HepG2 (cell line): ENCODE data around the gene ACACA. TPM values are rescaled to one million over a fixed set of nuclear protein-coding genes. Genes with fewer than 3 reads are reported as not detected.

Experiments
- ATAC-seq: fragments of 200-7000 bp; cut with Tn5 transposase; 3 replicates; pipeline ENCODE4 v1.9.1; 2020; ENCODE audit warnings: mild to moderate bottlenecking, moderate library complexity
- BruUV-seq: library from RNA; stranded (reverse); fragments of 400-500 nt; replicated peaks from 2 replicates; lab custom pipeline; 2021; lab: Mats Ljungman, UMichigan
- CTCF ChIA-PET: fragments of 300-600 bp; formaldehyde crosslinking; extraction: SDS; loops from one replicate; lab custom pipeline; 2021; ENCODE audit warnings: low total read pairs, inconsistent platforms, low intra/inter-chr PET ratio; lab: Yijun Ruan, JAX
- POLR2A ChIA-PET: fragments of 350-600 bp; sonication (Branson Sonifier 250); formaldehyde crosslinking; loops from one replicate; lab custom pipeline; 2020; ENCODE audit warnings: antibody characterized with exemption, inconsistent platforms; lab: Yijun Ruan, JAX
- DNase-seq: peaks from one replicate; pipeline ENCODE4 v3.0.0-alpha.2; 2015; ENCODE audit warnings: low spot score
- FAIRE-seq: peaks from 3 replicates; lab custom pipeline; 2011; peaks lifted over from hg19 to GRCh38; lab: Jason Lieb, UNC
- H2AFZ ChIP-seq: one replicate; pipeline ENCODE4 v1.6.1; 2011; ENCODE audit warnings: low read length, inconsistent platforms
- H3K27ac ChIP-seq: fragments of 300-600 bp; 3 replicates; pipeline ENCODE4 v1.8.0; 2011; ENCODE audit warnings: mixed run types, mild to moderate bottlenecking, mixed read lengths, low read length, inconsistent platforms; ENCODE audit not compliant: insufficient read depth; ENCODE audit errors: extremely low read length
- H3K27me3 ChIP-seq, 2 experiments: fragments of 200-600 bp in 1 of 2; 2 replicates in 1 of 2; 3 replicates in 1 of 2; pipeline versions ENCODE4 v1.6.0 to v1.8.0; 2011; ENCODE audit warnings: low read length in 2 of 2, mild to moderate bottlenecking in 2 of 2, moderate library complexity in 2 of 2, inconsistent platforms in 1 of 2; ENCODE audit not compliant: insufficient read depth in 2 of 2, control insufficient read depth in 1 of 2
- H3K36me3 ChIP-seq, 2 experiments: fragments of 200-600 bp in 1 of 2; replicated peaks in 1 of 2; 2 replicates in 1 of 2; 3 replicates in 1 of 2; pipeline versions ENCODE4 v1.5.1 to v1.8.0; 2011; ENCODE audit warnings: low read length in 2 of 2, inconsistent platforms in 1 of 2; ENCODE audit not compliant: insufficient read depth in 2 of 2, control insufficient read depth in 1 of 2
- H3K4me1 ChIP-seq: 2 replicates; pipeline ENCODE4 v1.5.1; 2012; ENCODE audit warnings: low read length, inconsistent platforms; ENCODE audit not compliant: insufficient read depth
- H3K4me2 ChIP-seq: 2 replicates; pipeline ENCODE4 v1.6.0; 2011; ENCODE audit warnings: low read depth, low read length, inconsistent platforms
- H3K4me3 ChIP-seq, 3 experiments: fragments of 200-600 bp in 1 of 3; sonication (generic), shearing (Covaris generic) in 1 of 3; replicated peaks in 1 of 3; 2 replicates each; pipeline ENCODE4 v1.5.1; 2011 to 2016; ENCODE audit warnings: low read length in 3 of 3, inconsistent platforms in 2 of 3, low read depth in 2 of 3, mild to moderate bottlenecking in 2 of 3, control low read depth in 1 of 3, mixed read lengths in 1 of 3; ENCODE audit not compliant: insufficient read depth in 1 of 3
- H3K79me2 ChIP-seq: one replicate; pipeline ENCODE4 v1.6.1; 2011; ENCODE audit warnings: low read length, inconsistent platforms; ENCODE audit not compliant: insufficient read depth
- H3K9ac ChIP-seq: 2 replicates; pipeline ENCODE4 v1.6.0; 2011; ENCODE audit warnings: mild to moderate bottlenecking, low read depth, low read length, inconsistent platforms; ENCODE audit not compliant: insufficient read depth
- H3K9me3 ChIP-seq: 2 replicates; pipeline ENCODE4 v1.5.1; 2012; ENCODE audit warnings: mild to moderate bottlenecking, low read length
- H4K20me1 ChIP-seq: 2 replicates; pipeline ENCODE4 v1.6.0; 2011; ENCODE audit warnings: inconsistent platforms, mild to moderate bottlenecking, low read length, moderate library complexity; ENCODE audit not compliant: insufficient read depth
- DMAP1 ChIP-seq: IDR thresholded peaks from 2 replicates; pipeline ENCODE4 v1.6.1; 2016
- FOSL2 ChIP-seq: sonication (generic); formaldehyde crosslinking; IDR thresholded peaks from 2 replicates; pipeline ENCODE4 v1.4.0; 2020; ENCODE audit warnings: missing genetic modification reagents
- FOXP4 ChIP-seq: sonication (generic); formaldehyde crosslinking; IDR thresholded peaks from 2 replicates; pipeline ENCODE4 v1.4.0; 2020; ENCODE audit warnings: missing genetic modification reagents
- GMEB1 ChIP-seq: sonication (generic); formaldehyde crosslinking; IDR thresholded peaks from 2 replicates; pipeline ENCODE4 v1.5.1; 2020; ENCODE audit warnings: missing genetic modification reagents, mild to moderate bottlenecking, borderline replicate concordance
- GTF2F1 ChIP-seq: fragments of 150-350 bp; IDR thresholded peaks from 2 replicates; pipeline ENCODE4 v1.6.1; 2014; ENCODE audit warnings: low read length
- ISX ChIP-seq: sonication (generic); formaldehyde crosslinking; conservative IDR thresholded peaks from 2 replicates; pipeline ENCODE4 v1.5.0; 2020; ENCODE audit warnings: missing genetic modification reagents
- JUND ChIP-seq: sonication (generic); formaldehyde crosslinking; IDR thresholded peaks from 2 replicates; pipeline ENCODE4 v1.8.0; 2022; ENCODE audit warnings: mild to moderate bottlenecking, missing genetic modification reagents
- KAT7 ChIP-seq: IDR thresholded peaks from 2 replicates; pipeline ENCODE4 v1.6.1; 2018; ENCODE audit warnings: borderline replicate concordance, missing compliant biosample characterization
- KLF12 ChIP-seq: sonication (generic); formaldehyde crosslinking; IDR thresholded peaks from 2 replicates; pipeline ENCODE4 v1.4.0; 2020; ENCODE audit warnings: missing genetic modification reagents, borderline replicate concordance
- LRRFIP1 ChIP-seq: sonication (generic); formaldehyde crosslinking; conservative IDR thresholded peaks from 2 replicates; pipeline ENCODE4 v1.4.0; 2020; ENCODE audit warnings: missing genetic modification reagents
- MXI1 ChIP-seq: IDR thresholded peaks from 3 replicates; pipeline ENCODE4 v1.6.1; 2012; ENCODE audit warnings: low read depth, low read length, inconsistent platforms, borderline replicate concordance
- TCF7L2 ChIP-seq: IDR thresholded peaks from 2 replicates; pipeline ENCODE4 v1.6.1; 2011; ENCODE audit warnings: mild to moderate bottlenecking, low read depth, low read length, moderate library complexity
- TRAFD1 ChIP-seq: sonication (generic); formaldehyde crosslinking; IDR thresholded peaks from 2 replicates; pipeline ENCODE4 v1.5.1; 2020; ENCODE audit warnings: missing genetic modification reagents, mild to moderate bottlenecking, borderline replicate concordance
- YEATS4 ChIP-seq: sonication (generic); formaldehyde crosslinking; IDR thresholded peaks from 2 replicates; pipeline ENCODE4 v1.4.0; 2020; ENCODE audit warnings: missing genetic modification reagents, borderline replicate concordance
- WGBS: methylation state at CpG from one replicate; pipeline ENCODE4 v1.1.6; 2017; ENCODE audit warnings: low lambda C conversion rate; 5-methylcytosine and 5-hydroxymethylcytosine counted together
- in situ Hi-C: cut with HindIII; loops from 2 replicates; pipeline ENCODE4 v1.10.0; 2017; ENCODE audit warnings: low pct_unique_long_range_greater_than_20kb; ENCODE audit not compliant: extremely low pct_ligation_motif_present
- intact Hi-C: fragments of 100-400 bp; cut with micrococcal nuclease; formaldehyde crosslinking; loops from one replicate; pipeline ENCODE4 v1.10.0; 2022; ENCODE audit not compliant: unreplicated experiment
- polyA plus RNA-seq, 8 experiments: library from polyadenylated mRNA; depleted of rRNA in 3 of 8; stranded (reverse) in 7 of 8; unstranded in 1 of 8; fragments of >200 nt; fragmentation: Illumina TruSeq in 4 of 8; extraction: Trizol in 4 of 8; gene quantifications; 2 replicates each; pipeline versions ENCODE4 v1.2.1 to v1.2.3, GENCODE V29; 2011 to 2016; ENCODE audit warnings: low read depth in 4 of 8, missing spikeins in 1 of 8, mixed read lengths in 1 of 8; ENCODE audit not compliant: insufficient read depth in 1 of 8
- total RNA-seq, 5 experiments: library from RNA; depleted of rRNA; stranded (reverse); fragments of >200 nt; fragmentation: Illumina TruSeq; extraction: Trizol; gene quantifications; 2 replicates each; pipeline ENCODE4 v1.2.3, GENCODE V29; 2016; ENCODE audit warnings: low read depth in 1 of 5

Gene ACACA
- total and polyA plus RNA-seq, 2 of the 13 experiments (the other 11 are each of a cell fraction or from before 2014, with no cell fraction given) = 39.2 to 47.2 TPM

GRCh38 chr17:37194208-37194607 lies 212.4 kb downstream of the ACACA start:
- H3K4me3 ChIP-seq = no peak overlapping the region
- no peaks in the 10 kb centered on the region for H4K20me1 ChIP-seq
- intact Hi-C loops = no loop called here
- H3K9me3 ChIP-seq = no peaks in the 10 kb centered on the region
- BruUV-seq = no TSS peak
- ATAC-seq = no peak; the same call in 2 of the 3 replicates
- in situ Hi-C loops = no loop called here
- 100% methylated on average over 1 of the region's 1 CpG for WGBS
- no peak for FAIRE-seq
- no peak overlapping the region for H2AFZ ChIP-seq
- POLR2A ChIA-PET = no interaction called here
- CTCF ChIA-PET = no interaction called here
- H3K27ac ChIP-seq = no peak overlapping the region
- no peak for TF ChIP-seq KAT7 (CRISPR knock-in tag)
- TF ChIP-seq DMAP1 (CRISPR knock-in tag) = no peak
- TF ChIP-seq FOXP4 (CRISPR knock-in tag) = no peak
- TF ChIP-seq MXI1 = no peak
- no peak for TF ChIP-seq TRAFD1
- no peak for TF ChIP-seq GTF2F1
- no peak for TF ChIP-seq JUND
- TF ChIP-seq FOSL2 (CRISPR knock-in tag) = no peak
- no peak for TF ChIP-seq GMEB1 (CRISPR knock-in tag)
- no peak for TF ChIP-seq KLF12 (CRISPR knock-in tag)
- TF ChIP-seq LRRFIP1 (CRISPR knock-in tag) = no peak
- no peak for TF ChIP-seq ISX (CRISPR knock-in tag)
- TF ChIP-seq TCF7L2 = no peak
- TF ChIP-seq YEATS4 (CRISPR knock-in tag) = no peak
- TF ChIP-seq, all 625 proteins: peak for 0
- no peaks in the 10 kb centered on the region for H3K27me3 ChIP-seq
- H3K4me2 ChIP-seq = no peak overlapping the region
- peaks cover 8 to 59% of the 10 kb centered on the region in 2 experiments for H3K36me3 ChIP-seq
- no peaks in the 10 kb centered on the region for H3K79me2 ChIP-seq
- no peak for DNase-seq
- H3K9ac ChIP-seq = no peak overlapping the region
- no peaks in the 10 kb centered on the region for H3K4me1 ChIP-seq
